ENCODE measurements around the gene OAS1. TPM values are rescaled to one million over a fixed set of nuclear protein-coding genes. Genes with fewer than 3 reads are reported as not detected.

Gene OAS1
- 11.5 and 27.2 TPM in 2 replicates for total RNA-seq

GRCh38 chr12:112906712-112907414 is at the start of gene OAS1:
OAS1 (plus strand) TSS chr12:112906962; CDS start chr12:112907040, 78 bp downstream.

DNA sequence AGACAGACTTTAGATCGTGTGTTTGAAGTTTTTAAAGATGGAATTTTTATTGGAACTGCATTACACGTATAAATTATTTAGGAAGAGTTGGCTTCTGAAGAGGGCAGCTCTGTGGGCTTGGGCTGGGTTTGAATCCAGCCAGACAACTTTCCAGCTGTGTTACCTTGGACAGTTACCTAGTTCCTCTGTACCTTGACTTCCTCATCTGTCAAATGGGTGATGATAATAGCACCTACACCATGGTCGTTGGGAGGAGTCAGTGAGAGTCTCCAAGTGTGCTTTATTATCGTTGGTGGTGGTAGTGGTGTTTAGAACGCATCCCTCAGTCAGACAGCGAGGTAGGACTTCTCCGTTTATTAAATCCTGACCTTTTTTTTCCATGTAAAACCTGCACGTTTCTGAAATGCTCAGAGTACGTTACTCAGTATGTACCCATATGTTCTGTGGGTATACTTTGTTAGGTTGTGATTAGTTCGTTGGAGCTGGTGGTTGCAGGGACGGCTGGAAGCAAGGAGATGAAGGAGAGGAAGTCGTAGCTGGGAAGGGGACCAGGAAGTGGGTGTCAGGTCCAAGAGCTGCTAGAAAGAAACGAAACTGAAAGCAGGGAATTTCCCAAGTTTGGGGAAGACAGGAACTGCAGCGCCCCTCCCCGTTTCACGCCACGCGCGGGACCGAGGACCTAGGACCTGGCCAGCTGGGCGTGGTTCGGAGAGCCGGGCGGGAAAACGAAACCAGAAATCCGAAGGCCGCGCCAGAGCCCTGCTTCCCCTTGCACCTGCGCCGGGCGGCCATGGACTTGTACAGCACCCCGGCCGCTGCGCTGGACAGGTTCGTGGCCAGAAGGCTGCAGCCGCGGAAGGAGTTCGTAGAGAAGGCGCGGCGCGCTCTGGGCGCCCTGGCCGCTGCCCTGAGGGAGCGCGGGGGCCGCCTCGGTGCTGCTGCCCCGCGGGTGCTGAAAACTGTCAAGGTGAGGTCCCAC is 31.3 kb downstream of the OAS1 start, which contains the start of gene OAS3:
TSS of gene OAS3 (plus strand) at position 734 of the 979 bp plus-strand sequence. CDS start at position 791, 57 bp downstream.

Other genes starting within 250 kb of the OAS1 start
- gene RPH3A, start 115.2 kb upstream of the OAS1 start, total RNA-seq, result not detected in 2 replicates
- gene OAS3, start 31.5 kb downstream of the OAS1 start, total RNA-seq, result 8.2 and 15.7 TPM in 2 replicates
- gene OAS2, start 71.6 kb downstream of the OAS1 start, total RNA-seq, result 7.8 and 8.4 TPM in 2 replicates
- gene DTX1, start 149.8 kb downstream of the OAS1 start, total RNA-seq, result not detected in 2 replicates
- not detected in 2 replicates for gene RASAL1, start 228.8 kb downstream of the OAS1 start, total RNA-seq
- not detected in 2 replicates for gene CFAP73, start 242.8 kb downstream of the OAS1 start, total RNA-seq